Mesenchymal stem cell (in vitro differentiated cells and primary cell): ENCODE results near the gene HOXA13.

ENCODE experiments used
- DNase-seq: peaks from one replicate; pipeline ENCODE4 v3.0.0-alpha.2; 2013
- H2AFZ ChIP-seq: one replicate; pipeline ENCODE4 v1.6.1; 2013; ENCODE audit warnings: low read depth, mild to moderate bottlenecking, control low read depth, inconsistent platforms, low read length, moderate library complexity
- H2AK5ac ChIP-seq: 2 replicates; pipeline ENCODE4 v1.6.1; 2013; ENCODE audit warnings: low read length, moderate library complexity, mild to moderate bottlenecking, inconsistent platforms; ENCODE audit not compliant: severe bottlenecking
- H2BK120ac ChIP-seq: one replicate; pipeline ENCODE4 v1.6.1; 2013; ENCODE audit warnings: low read depth, mild to moderate bottlenecking, inconsistent platforms, low read length, moderate library complexity
- H2BK12ac ChIP-seq, 2 experiments: one replicate each; pipeline ENCODE4 v1.6.1; 2013; ENCODE audit warnings: inconsistent platforms in 2 of 2, low read length in 2 of 2, mild to moderate bottlenecking in 2 of 2, moderate library complexity in 2 of 2, control low read depth in 1 of 2
- H2BK15ac ChIP-seq: one replicate; pipeline ENCODE4 v1.6.1; 2013; ENCODE audit warnings: mild to moderate bottlenecking, low read depth, inconsistent platforms; ENCODE audit not compliant: poor library complexity, severe bottlenecking
- H2BK5ac ChIP-seq: 2 replicates; pipeline ENCODE4 v1.6.1; 2013; ENCODE audit warnings: low read depth, mild to moderate bottlenecking, low read length, control low read depth, inconsistent platforms; ENCODE audit not compliant: poor library complexity, severe bottlenecking
- H3K14ac ChIP-seq, 2 experiments: one replicate each; pipeline ENCODE4 v1.6.1; 2013; ENCODE audit warnings: inconsistent platforms in 2 of 2, low read length in 2 of 2, control low read depth in 1 of 2, mild to moderate bottlenecking in 1 of 2, moderate library complexity in 1 of 2
- H3K18ac ChIP-seq, 2 experiments: one replicate each; pipeline ENCODE4 v1.6.1; 2013; ENCODE audit warnings: inconsistent platforms in 2 of 2, low read length in 2 of 2, control low read depth in 1 of 2, low read depth in 1 of 2, mild to moderate bottlenecking in 1 of 2
- H3K23ac ChIP-seq, 2 experiments: one replicate each; pipeline ENCODE4 v1.6.1; 2013; ENCODE audit warnings: inconsistent platforms in 2 of 2, low read length in 2 of 2, mild to moderate bottlenecking in 2 of 2, moderate library complexity in 2 of 2, control low read depth in 1 of 2
- H3K27ac ChIP-seq: 2 replicates; pipeline ENCODE4 v1.5.1; 2013; ENCODE audit warnings: mild to moderate bottlenecking, moderate library complexity, low read length, control low read depth, inconsistent platforms; ENCODE audit not compliant: poor library complexity, severe bottlenecking
- H3K27me3 ChIP-seq, 2 experiments: 2 replicates each; pipeline versions ENCODE4 v1.6.1 to v1.7.0; 2013; ENCODE audit warnings: low read length in 2 of 2, mild to moderate bottlenecking in 2 of 2, moderate library complexity in 2 of 2, control low read depth in 1 of 2, inconsistent platforms in 1 of 2; ENCODE audit not compliant: control insufficient read depth in 1 of 2, insufficient read depth in 1 of 2
- H3K36me3 ChIP-seq, 2 experiments: 2 replicates each; pipeline versions ENCODE4 v1.6.1 to v1.7.0; 2013; ENCODE audit warnings: low read length in 2 of 2, control low read depth in 1 of 2, inconsistent platforms in 1 of 2, low read depth in 1 of 2, mild to moderate bottlenecking in 1 of 2; ENCODE audit not compliant: insufficient read depth in 2 of 2, control insufficient read depth in 1 of 2
- H3K4ac ChIP-seq, 2 experiments: one replicate each; pipeline ENCODE4 v1.6.1; 2013; ENCODE audit warnings: inconsistent platforms in 2 of 2, low read length in 2 of 2, mild to moderate bottlenecking in 2 of 2, moderate library complexity in 2 of 2, control low read depth in 1 of 2, low read depth in 1 of 2
- H3K4me1 ChIP-seq: 2 replicates; pipeline ENCODE4 v1.6.1; 2013; ENCODE audit warnings: low read depth, low read length, control low read depth; ENCODE audit not compliant: control insufficient read depth, insufficient read depth
- H3K4me2 ChIP-seq: 2 replicates; pipeline ENCODE4 v1.6.1; 2013; ENCODE audit warnings: low read length, mild to moderate bottlenecking, inconsistent platforms; ENCODE audit not compliant: poor library complexity, severe bottlenecking
- H3K4me3 ChIP-seq, 2 experiments: 2 replicates each; pipeline versions ENCODE4 v1.5.1 to v1.7.0; 2013; ENCODE audit warnings: low read length in 2 of 2, mild to moderate bottlenecking in 2 of 2, control low read depth in 1 of 2, low read depth in 1 of 2; ENCODE audit not compliant: insufficient read depth in 1 of 2
- H3K79me1 ChIP-seq: replicated peaks from 2 replicates; pipeline ENCODE4 v1.6.1; 2013; ENCODE audit warnings: mild to moderate bottlenecking, control low read depth, low read length, inconsistent platforms; ENCODE audit not compliant: poor library complexity, severe bottlenecking
- H3K9ac ChIP-seq: 2 replicates; pipeline ENCODE4 v1.7.0; 2013; ENCODE audit warnings: mild to moderate bottlenecking, low read length, moderate library complexity
- H3K9me3 ChIP-seq: 2 replicates; pipeline ENCODE4 v1.7.0; 2013; ENCODE audit warnings: mild to moderate bottlenecking, low read length; ENCODE audit not compliant: control insufficient read depth
- H4K8ac ChIP-seq: one replicate; pipeline ENCODE4 v1.6.1; 2013; ENCODE audit warnings: inconsistent platforms, mild to moderate bottlenecking, low read length, moderate library complexity
- H4K91ac ChIP-seq: one replicate; pipeline ENCODE4 v1.6.1; 2013; ENCODE audit warnings: mild to moderate bottlenecking, low read length, inconsistent platforms
- WGBS: methylation state at CpG from one replicate; pipeline ENCODE4 v1.1.7; 2013; ENCODE audit warnings: mixed read lengths; 5-methylcytosine and 5-hydroxymethylcytosine counted together

The HOXA13 gene

DNA sequence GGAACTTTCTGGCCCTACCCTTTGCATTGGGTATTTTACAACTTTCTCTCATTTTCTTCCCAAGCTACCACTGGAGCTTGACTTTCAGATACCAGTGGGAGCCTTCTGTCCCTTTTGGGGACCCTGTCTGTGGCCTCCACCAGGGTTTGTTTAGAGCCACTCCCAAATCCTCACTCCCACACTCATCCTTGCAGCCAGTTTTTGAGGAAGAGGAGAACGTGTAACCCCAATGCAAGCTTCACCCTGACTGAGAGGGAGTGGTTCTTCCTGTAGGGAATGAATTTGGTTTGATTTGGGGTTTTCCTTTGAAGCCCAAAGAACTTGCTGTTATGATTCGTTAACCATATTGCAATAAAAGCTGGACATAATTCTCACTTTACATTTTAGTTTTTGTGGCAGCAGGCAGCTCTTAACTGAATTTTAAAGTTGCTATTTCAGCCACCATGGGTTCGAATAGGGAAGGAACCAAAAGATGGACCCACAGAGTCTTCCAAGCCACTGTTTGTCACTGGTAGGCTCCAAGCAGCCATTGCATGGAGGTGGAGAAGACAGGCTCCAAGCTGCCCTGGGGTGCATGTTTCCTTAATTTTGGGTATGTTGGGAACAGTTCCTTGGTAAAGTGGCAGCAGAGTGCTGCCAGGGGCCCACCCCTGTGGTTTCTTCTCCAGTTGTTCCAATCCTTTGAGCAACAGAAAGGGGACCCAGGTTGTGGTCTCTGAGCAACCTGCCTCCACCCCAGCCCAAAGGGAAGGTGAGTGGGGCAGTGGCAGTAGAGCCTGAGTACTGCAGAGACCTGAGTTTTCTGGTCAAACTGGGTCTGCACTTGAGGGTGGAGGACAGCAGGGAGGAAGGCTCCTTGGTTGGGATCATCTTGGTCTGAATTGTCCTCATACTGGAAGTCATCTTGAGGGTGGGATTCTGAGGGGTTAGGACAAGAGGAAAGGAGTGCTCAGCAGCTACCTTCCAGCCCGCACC is 47.8 kb upstream of the HOXA13 start:
- DNase-seq, result no peak
- Histone ChIP-seq H4K8ac (no peak overlapping the region), H3K9ac (no peak overlapping the region)

GRCh38 chr7:27247000-27247399 is 47.1 kb upstream of the HOXA13 start:
- Histone ChIP-seq H3K79me1 (no peaks in the 10 kb centered on the region), H3K4me2 (no peak overlapping the region), H3K9ac (no peak overlapping the region), H3K4me1 (peaks cover 21% of the 10 kb centered on the region), H3K9me3 (no peaks in the 10 kb centered on the region), H2AFZ (no peak overlapping the region), H2AK5ac (no peak overlapping the region), H3K36me3 (no peaks in the 10 kb centered on the region), H4K91ac (no peak overlapping the region), H3K27me3 (peaks cover 96 to 100% of the 10 kb centered on the region in 2 experiments), H3K23ac (no peak overlapping the region), H3K4me3 (no peak overlapping the region), H3K4ac (no peak overlapping the region), H4K8ac (no peak overlapping the region), H3K18ac (no peak overlapping the region), H2BK120ac (no peak overlapping the region), H2BK12ac (no peak overlapping the region), H2BK15ac (no peak overlapping the region), H3K14ac (no peak overlapping the region), H3K27ac (no peak overlapping the region), H2BK5ac (no peak overlapping the region)
- 88% methylated on average over 7 of the region's 7 CpGs for WGBS
- no peak for DNase-seq

More for the DNA sequence above, 47.8 kb upstream of the HOXA13 start:
- no peak overlapping the region for H3K4ac ChIP-seq
- H3K27ac ChIP-seq, result no peak overlapping the region
- H3K4me1 ChIP-seq, result peaks cover 19% of the 10 kb centered on the region
- no peaks in the 10 kb centered on the region for H3K79me1 ChIP-seq
- 32% methylated on average over 2 of the region's 4 CpGs for WGBS
- H2BK15ac ChIP-seq, result no peak overlapping the region
- H3K36me3 ChIP-seq, result no peaks in the 10 kb centered on the region
- no peak overlapping the region for H3K18ac ChIP-seq
- H2BK5ac ChIP-seq, result no peak overlapping the region
- no peak overlapping the region for H3K4me3 ChIP-seq
- no peak overlapping the region for H2AK5ac ChIP-seq
- H2BK120ac ChIP-seq, result no peak overlapping the region
- H3K27me3 ChIP-seq, result peaks cover 96 to 100% of the 10 kb centered on the region in 2 experiments
- H4K91ac ChIP-seq, result no peak overlapping the region
- no peaks in the 10 kb centered on the region for H3K9me3 ChIP-seq
- no peak overlapping the region for H2AFZ ChIP-seq
- H3K14ac ChIP-seq, result no peak overlapping the region
- no peak overlapping the region for H2BK12ac ChIP-seq
- H3K23ac ChIP-seq, result no peak overlapping the region
- no peak overlapping the region for H3K4me2 ChIP-seq

DNA sequence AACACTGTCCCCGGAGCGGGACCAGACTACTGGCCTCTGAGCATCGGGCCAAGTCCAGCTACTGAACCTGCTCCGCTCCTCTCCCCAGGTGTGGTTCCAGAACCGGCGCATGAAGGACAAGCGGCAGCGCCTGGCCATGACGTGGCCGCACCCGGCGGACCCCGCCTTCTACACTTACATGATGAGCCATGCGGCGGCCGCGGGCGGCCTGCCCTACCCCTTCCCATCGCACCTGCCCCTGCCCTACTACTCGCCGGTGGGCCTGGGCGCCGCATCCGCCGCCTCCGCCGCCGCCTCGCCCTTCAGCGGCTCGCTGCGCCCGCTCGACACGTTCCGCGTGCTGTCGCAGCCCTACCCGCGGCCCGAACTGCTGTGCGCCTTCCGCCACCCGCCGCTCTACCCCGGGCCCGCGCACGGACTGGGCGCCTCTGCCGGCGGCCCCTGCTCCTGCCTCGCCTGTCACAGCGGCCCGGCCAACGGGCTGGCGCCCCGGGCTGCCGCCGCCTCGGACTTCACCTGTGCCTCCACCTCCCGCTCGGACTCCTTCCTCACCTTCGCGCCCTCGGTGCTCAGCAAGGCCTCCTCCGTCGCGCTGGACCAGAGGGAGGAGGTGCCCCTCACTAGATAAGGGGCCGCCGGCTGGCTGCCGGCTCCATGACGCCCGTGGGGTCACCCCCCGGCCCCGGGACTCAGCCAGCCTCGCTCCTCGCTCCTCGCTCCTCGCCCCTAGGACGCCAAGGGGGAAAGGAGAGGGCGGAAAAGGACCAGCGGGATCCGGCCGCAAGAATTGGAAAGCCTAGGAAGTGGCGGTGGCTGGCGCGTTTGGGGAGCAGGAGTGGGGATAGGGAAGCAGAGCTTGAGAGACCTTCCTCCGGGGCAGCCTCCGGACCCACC is 46.2 kb upstream of the HOXA13 start:
- H2BK120ac ChIP-seq, result no peak overlapping the region
- H3K4ac ChIP-seq, result no peak overlapping the region
- H3K4me2 ChIP-seq, result no peak overlapping the region
- peaks cover 96 to 100% of the 10 kb centered on the region in 2 experiments for H3K27me3 ChIP-seq
- H4K91ac ChIP-seq, result no peak overlapping the region
- no peak for DNase-seq
- H3K27ac ChIP-seq, result no peak overlapping the region
- H3K9ac ChIP-seq, result no peak overlapping the region
- no peak overlapping the region for H2AK5ac ChIP-seq
- no peak overlapping the region for H4K8ac ChIP-seq
- no peaks in the 10 kb centered on the region for H3K79me1 ChIP-seq
- no peak overlapping the region for H2BK15ac ChIP-seq
- H2BK12ac ChIP-seq, result no peak overlapping the region
- WGBS, result 58% methylated on average over 90 of the region's 90 CpGs
- H2BK5ac ChIP-seq, result no peak overlapping the region
- H3K36me3 ChIP-seq, result no peaks in the 10 kb centered on the region
- no peak overlapping the region for H2AFZ ChIP-seq
- peak overlapping the region in 1 of 2 experiments; percentile 57 for H3K4me3 ChIP-seq
- peaks cover 21% of the 10 kb centered on the region for H3K4me1 ChIP-seq
- H3K23ac ChIP-seq, result no peak overlapping the region
- no peak overlapping the region for H3K14ac ChIP-seq
- H3K9me3 ChIP-seq, result no peaks in the 10 kb centered on the region
- no peak overlapping the region for H3K18ac ChIP-seq
